Activated CD4-positive, alpha-beta T cell treated with anti-CD3 and anti-CD28 coated beads, Interleukin-2, amount 10 ng/mL, durations not matched to agents 7 days and 5 days (primary cell): ENCODE data around the gene WBP1L. TPM values are rescaled to one million over a fixed set of nuclear protein-coding genes. Genes with fewer than 3 reads are reported as not detected.

Experiments
- CTCF ChIA-PET: fragments of 350-600 bp; sonication (Branson Sonifier 250); formaldehyde crosslinking; loops from one replicate; lab custom pipeline; 2021; ENCODE audit warnings: antibody characterized with exemption; lab: Charles Lee
- POLR2A ChIA-PET: fragments of 350-600 bp; sonication (Branson Sonifier 250); formaldehyde crosslinking; loops from one replicate; lab custom pipeline; 2021; ENCODE audit warnings: antibody characterized with exemption; lab: Charles Lee
- DNase-seq: peaks from one replicate; pipeline ENCODE4 v3.0.0-alpha.2; 2020
- H3K27ac Mint-ChIP-seq: one replicate; pipeline ENCODE4 v1.8.0; 2021; ENCODE audit warnings: mild to moderate bottlenecking, moderate library complexity, mixed read lengths
- H3K27me3 Mint-ChIP-seq: one replicate; pipeline ENCODE4 v1.8.0; 2021; ENCODE audit warnings: mixed read lengths
- H3K36me3 Mint-ChIP-seq: one replicate; pipeline ENCODE4 v1.8.0; 2021; ENCODE audit warnings: low read depth, mixed read lengths
- H3K4me1 Mint-ChIP-seq: one replicate; pipeline ENCODE4 v1.8.0; 2021; ENCODE audit warnings: mixed read lengths
- H3K4me3 Mint-ChIP-seq: one replicate; pipeline ENCODE4 v1.8.0; 2021; ENCODE audit warnings: mild to moderate bottlenecking, moderate library complexity, mixed read lengths
- H3K9me3 Mint-ChIP-seq: one replicate; pipeline ENCODE4 v1.8.0; 2021; ENCODE audit warnings: mixed read lengths
- total RNA-seq, 2 experiments: library from RNA; stranded (reverse); gene quantifications; one replicate each; pipeline ENCODE4 v1.2.3, GENCODE V29; 2021

Gene WBP1L
- total RNA-seq, 2 experiments from 2014 or later: 30.2 to 31.4 TPM

- no peaks in the 10 kb centered on the region for H3K9me3 Mint-ChIP-seq
- peaks cover 16% of the 10 kb centered on the region for H3K36me3 Mint-ChIP-seq
- peak overlapping the region; percentile 29 for H3K4me3 Mint-ChIP-seq
- CTCF ChIA-PET: interaction anchor here (0.5 to 1.1 kb wide), 3 partner anchors 17 to 529 kb away, joined by 3 read pairs; no protein-coding TSS in a partner anchor
- H3K4me1 Mint-ChIP-seq: peaks cover 27% of the 10 kb centered on the region
- H3K27me3 Mint-ChIP-seq: no peaks in the 10 kb centered on the region
- H3K27ac Mint-ChIP-seq: peak overlapping the region; percentile 64
- no peak for DNase-seq
- POLR2A ChIA-PET: no interaction called here
These were observed 52.0 kb downstream of the WBP1L start for GRCh38 chr10:102795453-102796406.

GRCh38 chr10:102796407-102797176 lies 52.8 kb downstream of the WBP1L start:
- POLR2A ChIA-PET: no interaction called here
- Mint-ChIP-seq H3K9me3 (no peaks in the 10 kb centered on the region), H3K27me3 (no peaks in the 10 kb centered on the region), H3K4me3 (peak overlapping the region; percentile 0), H3K4me1 (peaks cover 34% of the 10 kb centered on the region), H3K27ac (peak overlapping the region; percentile 64), H3K36me3 (peaks cover 19% of the 10 kb centered on the region)
- CTCF ChIA-PET: interaction anchor here (0.5 to 1.4 kb wide), 3 partner anchors 29 to 528 kb away, joined by 3 read pairs; no protein-coding TSS in a partner anchor
- peak; percentile 70 for DNase-seq

GRCh38 chr10:102799691-102800471 lies 56.1 kb downstream of the WBP1L start:
- POLR2A ChIA-PET: no interaction called here
- Mint-ChIP-seq H3K36me3 (peaks cover 42% of the 10 kb centered on the region), H3K4me3 (no peak overlapping the region), H3K4me1 (peaks cover 50% of the 10 kb centered on the region), H3K27ac (no peak overlapping the region), H3K27me3 (no peaks in the 10 kb centered on the region), H3K9me3 (peaks cover 2% of the 10 kb centered on the region)
- DNase-seq: no peak
- CTCF ChIA-PET: no interaction called here

- DNase-seq: no peak
- Mint-ChIP-seq H3K27ac (peak overlapping the region; percentile 3), H3K27me3 (no peaks in the 10 kb centered on the region), H3K36me3 (peaks cover 44% of the 10 kb centered on the region), H3K9me3 (peaks cover 2% of the 10 kb centered on the region), H3K4me3 (no peak overlapping the region), H3K4me1 (peaks cover 43% of the 10 kb centered on the region)
- ChIA-PET CTCF (no interaction called here), POLR2A (no interaction called here)
These were observed 57.0 kb downstream of the WBP1L start for GRCh38 chr10:102800611-102801335.

GRCh38 chr10:102801496-102801895 lies 57.7 kb downstream of the WBP1L start:
- Mint-ChIP-seq H3K4me1 (peaks cover 39% of the 10 kb centered on the region), H3K36me3 (peaks cover 44% of the 10 kb centered on the region), H3K4me3 (no peak overlapping the region), H3K27me3 (no peaks in the 10 kb centered on the region), H3K9me3 (peaks cover 2% of the 10 kb centered on the region), H3K27ac (peak overlapping the region; percentile 3)
- CTCF ChIA-PET: interaction anchor here (0.7 kb wide), 1 partner anchor 610 kb away, joined by 3 read pairs; no protein-coding TSS in a partner anchor
- no peak for DNase-seq
- POLR2A ChIA-PET: no interaction called here

GRCh38 chr10:102801978-102802377 lies 58.2 kb downstream of the WBP1L start:
- peak overlapping the region; percentile 55 for H3K27ac Mint-ChIP-seq
- H3K27me3 Mint-ChIP-seq: no peaks in the 10 kb centered on the region
- peaks cover 37% of the 10 kb centered on the region for H3K4me1 Mint-ChIP-seq
- no peak for DNase-seq
- no peak overlapping the region for H3K4me3 Mint-ChIP-seq
- ChIA-PET CTCF (interaction anchor here (0.6 to 0.8 kb wide), 3 partner anchors 10 to 609 kb away, joined by 3 read pairs; no protein-coding TSS in a partner anchor), POLR2A (interaction anchor here (0.7 kb wide), 1 partner anchor 594 kb away, joined by 7 read pairs; no protein-coding TSS in a partner anchor)
- peaks cover 47% of the 10 kb centered on the region for H3K36me3 Mint-ChIP-seq
- peaks cover 2% of the 10 kb centered on the region for H3K9me3 Mint-ChIP-seq

- no peak for DNase-seq
- no peak overlapping the region for H3K4me3 Mint-ChIP-seq
- H3K27me3 Mint-ChIP-seq: no peaks in the 10 kb centered on the region
- H3K27ac Mint-ChIP-seq: no peak overlapping the region
- H3K36me3 Mint-ChIP-seq: peaks cover 45% of the 10 kb centered on the region
- H3K4me1 Mint-ChIP-seq: peaks cover 32% of the 10 kb centered on the region
- ChIA-PET CTCF (interaction anchor here (1.2 kb wide), 1 partner anchor 30 kb away, joined by 5 read pairs; no protein-coding TSS in a partner anchor), POLR2A (no interaction called here)
- H3K9me3 Mint-ChIP-seq: peaks cover 2% of the 10 kb centered on the region
These were observed 59.3 kb downstream of the WBP1L start for GRCh38 chr10:102802920-102803534.

- peaks cover 2% of the 10 kb centered on the region for H3K9me3 Mint-ChIP-seq
- CTCF ChIA-PET: interaction anchor here (0.6 to 1.0 kb wide), 2 partner anchors 53 to 108 kb away, joined by 3 to 4 read pairs; no protein-coding TSS in a partner anchor
- H3K27ac Mint-ChIP-seq: no peak overlapping the region
These were observed 60.8 kb downstream of the WBP1L start for GRCh38 chr10:102804382-102805055.

GRCh38 chr10:102808380-102808779 lies 64.6 kb downstream of the WBP1L start:
- no peak overlapping the region for H3K4me3 Mint-ChIP-seq
- H3K36me3 Mint-ChIP-seq: peaks cover 47% of the 10 kb centered on the region
- ChIA-PET CTCF (interaction anchor here (1.7 kb wide), 1 partner anchor 10 kb away, joined by 5 read pairs; no protein-coding TSS in a partner anchor), POLR2A (no interaction called here)
- H3K27me3 Mint-ChIP-seq: no peaks in the 10 kb centered on the region
- peaks cover 36% of the 10 kb centered on the region for H3K4me1 Mint-ChIP-seq
- H3K9me3 Mint-ChIP-seq: peaks cover 2% of the 10 kb centered on the region
- no peak for DNase-seq
- H3K27ac Mint-ChIP-seq: peak overlapping the region; percentile 3

More at GRCh38 chr10:102804382-102805055, 60.8 kb downstream of the WBP1L start:
- Mint-ChIP-seq H3K36me3 (peaks cover 40% of the 10 kb centered on the region), H3K4me3 (no peak overlapping the region), H3K27me3 (no peaks in the 10 kb centered on the region), H3K4me1 (peaks cover 37% of the 10 kb centered on the region)
- DNase-seq: no peak
- POLR2A ChIA-PET: no interaction called here

GRCh38 chr10:102811346-102811745 lies 67.6 kb downstream of the WBP1L start:
- H3K4me1 Mint-ChIP-seq: peaks cover 43% of the 10 kb centered on the region
- ChIA-PET CTCF (interaction anchor here (1.3 kb wide), 1 partner anchor 9 kb away, joined by 3 read pairs; no protein-coding TSS in a partner anchor), POLR2A (no interaction called here)
- H3K9me3 Mint-ChIP-seq: no peaks in the 10 kb centered on the region
- DNase-seq: no peak
- no peaks in the 10 kb centered on the region for H3K27me3 Mint-ChIP-seq
- H3K36me3 Mint-ChIP-seq: peaks cover 52% of the 10 kb centered on the region
- no peak overlapping the region for H3K4me3 Mint-ChIP-seq
- peak overlapping the region; percentile 62 for H3K27ac Mint-ChIP-seq
